SH-SY5Y (cell line): ENCODE measurements around the gene ESPL1.

Source experiments
- GATA2 ChIP-seq: IDR thresholded peaks from 2 replicates; pipeline ENCODE4 v1.6.1; 2011; ENCODE audit warnings: mild to moderate bottlenecking, low read depth, low read length
- GATA3 ChIP-seq: IDR thresholded peaks from 2 replicates; pipeline ENCODE4 v1.6.1; 2011; ENCODE audit warnings: low read depth, mild to moderate bottlenecking, low read length, moderate library complexity

DNA sequence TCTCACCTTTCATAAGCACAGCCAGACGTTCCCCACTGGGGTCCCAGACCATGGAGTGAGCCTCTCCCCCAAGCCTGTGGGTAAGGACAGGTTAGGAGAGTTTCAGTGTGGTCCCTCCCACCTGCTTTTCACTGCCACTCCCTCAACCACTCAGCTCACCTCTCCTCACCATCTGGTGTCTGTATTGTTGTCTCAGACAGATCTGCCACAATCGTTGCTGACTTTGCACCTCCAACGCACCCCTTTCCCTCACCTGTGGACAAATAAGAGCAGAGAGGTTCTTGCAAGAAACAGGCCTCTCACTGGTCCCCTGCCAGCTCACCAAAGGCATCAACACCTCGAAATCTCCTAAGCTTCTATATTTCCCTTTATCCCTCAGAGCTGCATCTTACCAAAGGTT lies 40.2 kb downstream of the ESPL1 start:
- TF ChIP-seq GATA3 (no peak), GATA2 (no peak)
